NCI-H226 (cell line): ENCODE data around the gene CUL1.

Source experiments
- DNase-seq: peaks from one replicate; pipeline ENCODE4 v3.0.0-alpha.2; 2015

The CUL1 gene

DNA sequence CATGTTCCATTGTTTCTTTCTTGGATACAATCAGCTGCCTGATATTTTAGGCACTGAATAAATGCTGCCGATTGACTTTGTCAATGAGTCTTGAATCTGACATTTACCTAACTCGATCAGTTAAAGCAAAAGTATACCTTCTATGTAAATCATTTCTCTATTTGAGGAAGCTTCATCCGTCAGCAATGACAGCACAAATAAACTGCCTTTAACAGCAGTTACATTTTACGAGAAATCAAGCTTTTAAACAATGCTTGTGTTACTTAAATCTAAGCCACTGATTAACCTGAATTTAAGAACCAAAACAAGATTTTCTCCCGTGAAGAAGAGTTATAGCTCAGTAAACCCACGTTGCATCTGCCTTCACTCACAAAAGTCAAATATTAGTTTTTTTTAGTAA, 71.3 kb downstream of the CUL1 start:
- DNase-seq, result no peak

DNA sequence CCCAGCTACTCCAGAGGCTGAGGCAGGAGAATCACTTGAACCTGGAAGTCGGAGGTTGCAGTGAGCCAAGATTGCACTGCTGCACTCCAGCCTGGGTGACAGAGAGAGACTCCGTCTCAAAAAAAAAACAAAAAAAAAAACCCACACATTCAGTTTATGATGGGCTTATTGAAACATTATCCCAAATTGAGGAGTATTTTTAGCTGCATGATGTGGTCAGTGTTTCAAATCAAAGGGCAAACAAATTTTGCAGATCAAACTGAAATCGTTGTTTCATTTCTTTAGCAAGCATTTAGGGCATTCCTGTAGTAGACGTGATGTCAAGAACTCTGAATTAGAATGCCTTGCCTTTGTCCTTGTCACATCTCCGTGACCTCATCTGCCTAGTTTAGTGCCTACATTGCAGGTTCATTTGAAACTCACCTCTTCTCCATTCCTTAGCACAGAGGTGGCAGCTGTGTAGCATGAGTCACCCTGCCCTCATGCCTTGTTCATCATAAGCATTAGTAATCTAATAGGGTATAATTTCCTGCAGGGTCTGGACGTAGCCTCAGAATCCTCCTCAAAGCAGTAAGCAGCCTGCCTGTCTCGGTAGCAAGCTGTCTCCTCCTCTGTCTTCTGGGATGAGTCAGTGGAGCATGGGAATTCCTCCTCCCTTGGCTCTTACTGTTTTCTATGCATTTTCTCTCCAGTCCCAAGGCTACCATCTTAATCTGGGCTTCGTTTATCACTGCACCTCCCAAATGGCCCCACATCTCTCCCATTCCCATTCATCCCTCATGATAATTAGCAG, 73.8 kb downstream of the CUL1 start:
- DNase-seq, result peak; percentile 93

- no peak for DNase-seq
Measured at GRCh38 chr7:148773334-148773733, 74.6 kb downstream of the CUL1 start.

DNA sequence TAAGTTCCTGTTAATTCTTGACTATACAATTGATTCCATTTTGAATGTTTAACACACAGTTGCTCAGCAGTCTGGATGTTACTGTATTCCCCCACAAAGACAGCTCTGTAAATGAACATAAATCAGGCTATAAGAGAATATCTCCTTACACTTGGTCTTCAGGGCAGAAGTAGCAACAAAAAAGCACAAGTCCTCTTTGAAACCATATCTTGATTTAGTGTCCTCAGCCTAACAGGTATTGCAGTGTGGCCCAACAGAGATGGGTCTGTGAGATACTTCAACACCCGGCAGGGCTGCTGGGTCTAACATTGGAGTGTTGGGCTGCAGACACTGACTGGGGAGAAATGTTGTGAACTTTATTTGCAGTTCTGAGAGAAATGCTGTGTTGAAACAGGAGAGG, 75.8 kb downstream of the CUL1 start:
- DNase-seq, result no peak

DNA sequence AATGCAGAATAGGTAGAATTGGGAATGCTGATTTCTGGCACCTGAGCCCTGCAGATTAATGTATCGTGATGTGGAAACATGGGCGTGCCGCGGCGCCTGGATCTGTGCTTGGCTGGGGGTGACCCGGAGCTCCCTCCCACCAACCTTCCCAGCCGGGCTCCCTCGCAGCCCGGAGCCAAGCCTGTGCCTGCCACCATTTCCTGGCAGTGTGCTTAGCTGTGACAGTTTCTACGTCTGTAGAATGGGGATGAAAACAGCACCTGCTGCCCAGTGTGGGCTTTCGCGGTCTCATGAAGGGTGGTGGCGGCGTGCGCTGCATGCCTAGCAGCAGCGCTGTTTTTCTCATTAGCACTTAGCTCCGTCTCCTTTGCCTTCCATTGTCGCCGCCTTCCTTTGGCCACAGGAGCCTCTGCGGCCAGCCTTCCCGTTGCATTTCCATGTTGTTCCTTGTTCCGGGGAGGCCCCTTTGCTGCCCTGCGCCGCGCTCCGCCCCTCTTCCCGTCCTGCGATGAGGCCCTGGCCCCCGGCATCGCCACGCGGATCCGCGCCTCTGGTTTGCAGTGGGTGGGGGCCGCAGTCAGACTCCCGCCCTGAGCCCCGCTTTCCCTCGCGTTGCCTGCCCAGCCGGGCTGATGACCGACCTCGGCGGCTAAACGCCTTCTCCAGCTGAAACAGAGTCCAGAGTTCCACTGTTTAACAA, 84.2 kb downstream of the CUL1 start:
- DNase-seq, result no peak

DNA sequence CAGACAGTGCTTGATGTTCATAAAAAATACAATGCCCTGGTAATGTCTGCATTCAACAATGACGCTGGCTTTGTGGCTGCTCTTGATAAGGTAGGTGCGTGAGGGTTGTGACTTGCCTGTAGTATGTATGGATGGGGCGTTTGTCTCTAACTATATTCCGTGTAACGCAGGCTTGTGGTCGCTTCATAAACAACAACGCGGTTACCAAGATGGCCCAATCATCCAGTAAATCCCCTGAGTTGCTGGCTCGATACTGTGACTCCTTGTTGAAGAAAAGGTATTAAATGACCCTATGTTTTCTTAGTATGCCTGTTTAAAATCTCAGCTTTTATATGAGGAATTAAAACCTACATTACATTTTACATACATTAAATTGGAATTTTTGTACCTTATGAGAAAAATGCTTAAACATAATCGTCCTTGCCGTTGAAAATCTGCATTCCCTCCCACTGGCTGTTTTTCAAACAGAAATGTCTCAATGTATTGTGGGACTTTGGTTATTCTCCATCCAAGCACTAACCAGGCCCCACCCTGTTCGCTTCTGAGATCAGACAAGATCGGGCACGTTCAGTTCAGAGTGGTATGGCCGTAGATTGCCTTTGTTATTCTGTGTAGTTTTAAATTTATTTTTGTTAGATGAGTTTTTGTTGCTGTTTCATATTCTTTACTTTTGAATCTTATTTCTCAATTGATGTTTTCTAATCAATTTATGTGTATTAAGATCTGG, 85.3 kb downstream of the CUL1 start:
- DNase-seq, result no peak

DNA sequence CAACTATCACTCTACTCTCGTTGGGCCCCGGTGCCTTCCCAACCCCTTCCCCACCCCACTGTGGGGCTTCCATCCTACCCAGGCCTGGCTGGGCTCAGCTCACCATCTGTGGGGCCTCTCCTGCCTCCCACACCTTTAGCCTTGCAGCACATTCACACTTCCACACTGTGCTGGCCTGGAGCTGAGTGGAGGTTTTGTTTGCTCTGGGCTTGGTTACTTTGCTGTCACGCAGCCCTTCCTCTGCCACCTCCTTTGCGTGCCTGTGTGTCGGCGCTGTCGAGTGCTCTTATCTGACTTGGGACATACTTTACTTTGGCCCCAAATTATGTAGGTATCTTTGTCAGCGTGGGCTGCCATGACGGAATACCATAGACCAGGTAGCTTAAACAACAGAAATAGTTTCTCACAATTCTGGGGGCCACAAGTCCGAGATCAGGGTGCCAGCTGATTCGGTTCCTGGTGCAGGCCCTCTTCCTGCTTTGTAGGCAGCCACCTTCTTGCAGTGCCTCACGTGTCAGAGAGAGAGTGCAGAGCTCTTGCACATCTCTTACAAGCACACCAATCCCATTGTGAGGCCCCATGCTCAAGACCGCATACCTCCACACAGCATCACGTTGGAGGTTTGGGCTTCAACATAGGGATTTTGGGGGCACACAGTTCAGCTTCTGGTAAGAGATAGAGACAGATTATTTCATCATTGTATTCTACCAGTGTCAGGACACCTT, 89.0 kb downstream of the CUL1 start:
- DNase-seq, result no peak

- no peak for DNase-seq
Measured at GRCh38 chr7:148789220-148789619, 90.5 kb downstream of the CUL1 start.

GRCh38 chr7:148790131-148790726, 91.5 kb downstream of the CUL1 start:
- DNase-seq, result no peak

DNA sequence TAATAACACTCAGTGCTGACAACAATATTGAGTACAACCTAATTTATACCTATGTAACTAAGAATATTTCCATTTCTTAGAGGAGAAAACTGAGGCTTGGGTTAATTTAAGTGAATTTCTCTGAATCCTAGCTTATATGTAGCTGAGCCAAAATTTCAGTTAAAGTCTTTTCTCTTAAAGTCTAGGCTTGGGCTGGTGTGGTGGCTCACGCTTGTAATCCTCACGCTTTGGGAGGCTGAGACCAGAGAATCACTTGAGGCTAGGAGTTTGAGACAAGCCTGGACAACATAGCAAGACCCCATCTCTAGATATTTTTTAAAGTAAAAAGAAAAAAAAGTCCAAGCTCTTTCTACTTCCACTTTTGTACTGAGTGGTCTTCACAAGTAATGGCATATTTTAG, 92.1 kb downstream of the CUL1 start:
- no peak for DNase-seq

DNA sequence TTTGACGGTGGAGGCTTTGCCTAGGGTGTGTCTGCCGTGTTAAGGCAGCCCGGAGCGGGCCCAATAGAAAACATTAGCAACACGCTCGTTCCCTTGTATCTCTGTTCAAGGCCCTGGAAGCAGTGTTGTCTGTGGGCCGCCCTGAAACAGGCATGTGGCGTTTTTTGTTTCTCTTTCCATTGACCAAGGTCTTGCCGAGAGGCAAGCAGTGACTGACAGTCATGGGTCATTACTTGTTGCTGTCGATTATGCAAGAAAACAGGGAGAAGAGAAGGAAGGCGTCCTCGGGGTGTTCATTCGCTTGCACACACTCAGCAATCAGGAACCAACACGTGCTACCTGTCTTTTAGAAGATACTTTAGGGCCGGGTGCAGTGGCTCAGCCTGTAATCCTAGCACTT, 92.8 kb downstream of the CUL1 start:
- DNase-seq, result no peak

DNA sequence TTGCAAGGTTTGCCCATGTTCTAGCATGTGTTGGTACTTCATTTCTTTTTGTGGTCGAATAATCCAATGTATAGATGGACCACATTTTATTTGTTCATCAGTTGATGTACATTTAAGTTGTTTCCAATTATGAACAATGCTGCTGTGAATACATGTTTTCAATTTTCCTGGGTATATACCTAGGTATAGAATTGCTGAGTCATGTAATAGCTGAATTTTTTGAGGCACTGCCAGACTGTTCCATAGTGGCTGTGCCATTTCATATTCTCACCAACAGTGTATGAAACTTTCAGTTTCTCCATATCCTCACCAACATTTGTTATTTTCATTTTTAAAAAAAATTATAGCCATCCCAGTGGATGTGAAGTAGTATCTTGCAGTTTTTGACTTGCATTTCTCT, 94.9 kb downstream of the CUL1 start:
- no peak for DNase-seq

DNA sequence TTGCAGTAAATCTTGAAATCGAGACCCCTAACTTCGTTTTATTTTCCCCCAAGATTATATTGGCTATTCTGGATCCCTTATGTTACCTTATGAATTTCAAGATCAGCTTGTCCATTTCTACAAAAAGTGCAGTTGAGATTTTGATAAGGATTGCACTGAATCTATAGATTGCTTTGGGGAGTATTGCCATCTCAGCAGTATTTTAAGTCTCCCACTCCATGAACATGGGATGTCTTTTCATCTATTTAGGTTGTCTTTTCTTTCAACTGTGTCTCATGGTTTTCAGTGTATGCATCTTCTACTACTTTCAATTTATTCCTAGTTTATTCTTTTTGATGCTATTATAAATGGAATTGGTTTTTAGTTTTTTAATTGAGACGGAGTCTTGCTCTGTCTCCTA, 95.8 kb downstream of the CUL1 start:
- DNase-seq, result no peak

DNA sequence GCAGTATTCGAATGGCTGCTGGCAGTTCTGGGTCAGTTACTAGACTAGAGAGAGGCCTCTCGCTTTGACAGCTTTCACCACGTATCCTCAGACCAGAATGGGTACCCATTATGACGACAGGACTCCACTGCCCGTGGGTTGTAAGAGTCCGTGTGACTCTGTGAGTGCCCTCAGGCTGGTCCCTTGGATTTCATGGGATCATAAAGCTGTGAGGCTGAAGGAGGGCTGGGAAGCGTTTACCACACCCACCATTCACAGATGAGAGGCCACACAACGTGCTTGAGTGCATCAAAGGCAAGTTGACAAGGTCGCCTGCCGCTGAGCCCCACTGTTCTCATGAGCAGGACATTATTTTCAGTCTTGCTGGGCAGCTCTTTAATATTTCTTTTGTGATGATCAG, 98.1 kb downstream of the CUL1 start:
- DNase-seq, result no peak

DNA sequence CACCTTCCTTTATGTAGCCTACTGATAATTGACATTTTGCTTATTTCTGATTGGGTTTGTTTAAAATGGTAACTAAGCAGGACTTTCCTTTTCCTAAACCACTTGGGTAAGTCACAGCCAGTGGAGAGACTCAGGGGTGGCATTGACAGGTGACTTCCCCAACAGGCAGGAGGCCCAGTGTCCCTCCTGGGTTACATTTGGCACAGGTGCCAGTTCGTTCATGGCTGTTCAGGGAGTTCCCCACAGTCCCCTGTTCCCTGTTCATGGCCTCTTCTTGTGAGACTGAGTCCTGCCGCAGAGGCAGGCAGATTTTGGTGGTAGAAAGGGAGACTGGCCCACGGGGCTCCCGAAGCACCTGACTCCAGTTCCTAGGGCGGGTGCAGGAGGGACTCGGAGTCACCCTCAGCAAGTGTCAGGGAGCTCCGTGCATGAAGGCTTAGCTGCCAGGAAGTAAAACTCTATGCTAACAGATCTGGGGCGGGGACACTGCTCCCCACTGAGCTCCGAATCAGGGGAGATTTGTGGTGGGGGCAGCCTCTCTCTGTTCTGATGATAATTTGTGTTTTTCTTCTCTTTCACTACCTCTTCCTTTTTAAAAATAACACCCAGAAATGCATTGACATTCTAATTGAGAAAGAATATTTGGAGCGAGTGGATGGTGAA, 101.3 kb downstream of the CUL1 start:
- DNase-seq, result no peak

GRCh38 chr7:148800677-148801076, 102.0 kb downstream of the CUL1 start:
- DNase-seq, result no peak

DNA sequence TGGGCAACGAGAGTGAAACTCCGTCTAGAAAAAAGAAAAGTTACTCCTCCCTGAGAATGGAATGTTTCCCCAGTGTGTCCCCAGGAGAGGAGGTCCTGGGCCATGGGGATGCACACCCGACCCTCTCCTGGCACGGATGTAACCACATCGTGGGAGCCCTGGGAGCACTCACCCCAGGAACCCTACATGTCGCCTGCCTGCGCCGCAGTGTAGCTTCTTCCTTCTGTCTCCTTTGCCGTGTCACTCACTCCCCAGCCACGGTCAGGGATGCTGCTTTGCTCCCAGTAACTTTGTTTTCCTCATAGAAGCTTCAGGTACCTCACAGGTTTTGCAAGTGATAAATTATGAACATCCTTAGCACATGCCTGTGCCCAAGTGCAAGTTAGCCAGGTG, 103.4 kb downstream of the CUL1 start:
- DNase-seq, result no peak

GRCh38 chr7:148803094-148803493, 104.4 kb downstream of the CUL1 start:
- no peak for DNase-seq

DNA sequence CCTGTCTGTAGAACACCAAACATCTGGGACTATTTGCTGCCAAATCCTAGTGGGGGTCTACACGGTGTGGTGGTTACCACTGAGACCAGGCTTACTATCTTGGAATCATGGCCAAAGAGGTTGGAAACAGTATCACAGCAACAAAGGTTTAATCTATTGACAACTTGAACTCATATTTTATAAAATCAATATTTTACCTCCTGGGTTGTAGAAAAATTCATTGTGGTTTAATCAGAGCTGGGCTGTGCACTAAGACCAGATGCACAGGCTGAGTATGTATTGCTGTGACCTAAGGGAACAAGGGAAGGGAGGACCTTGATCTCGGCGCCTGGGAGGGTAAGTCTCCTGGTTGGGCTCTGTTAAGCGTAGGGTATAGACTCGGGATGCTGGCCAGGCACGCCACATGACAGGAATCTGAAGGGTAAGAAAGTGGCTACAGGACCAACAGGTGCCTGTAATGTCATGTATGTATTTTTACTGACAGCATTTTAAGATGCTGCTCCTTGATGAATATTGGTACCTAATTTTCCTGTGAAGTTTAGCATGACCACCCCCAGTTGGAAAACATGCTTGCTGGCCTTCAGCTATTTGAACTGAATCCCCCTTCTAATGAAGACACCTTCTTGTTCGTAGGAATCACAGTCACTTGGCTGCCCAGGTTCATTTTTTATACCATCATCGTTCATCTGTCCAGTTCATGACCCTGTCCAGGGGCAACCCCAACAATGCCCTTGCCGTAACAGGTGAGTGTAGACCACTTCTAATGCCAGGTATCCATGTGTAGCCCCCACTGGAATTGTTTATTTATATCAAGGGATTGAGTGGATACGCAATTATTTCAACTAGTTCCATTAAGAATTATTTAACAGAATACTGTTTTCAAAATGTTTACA, 105.9 kb downstream of the CUL1 start:
- no peak for DNase-seq

- DNase-seq, result no peak
Measured at GRCh38 chr7:148806187-148806586, 107.5 kb downstream of the CUL1 start.

DNA sequence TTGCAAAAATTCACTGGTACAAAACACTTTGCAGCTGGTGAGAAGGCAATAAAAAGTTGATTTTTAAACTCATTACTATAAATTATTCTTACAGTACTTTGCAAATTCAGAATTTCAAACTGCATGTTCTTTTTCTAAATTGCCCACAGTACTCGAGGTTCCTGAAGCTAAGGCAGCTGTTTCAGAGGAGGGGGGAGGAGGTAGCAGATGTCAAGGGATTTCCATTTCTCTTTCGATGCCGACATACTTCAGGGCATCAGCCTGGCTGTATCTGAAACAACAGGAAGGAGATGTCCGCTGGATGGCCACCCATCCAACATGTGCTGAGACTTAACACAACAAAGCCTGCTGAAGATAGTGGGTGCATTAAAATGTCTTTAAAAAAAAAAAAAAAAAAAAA, 108.7 kb downstream of the CUL1 start:
- DNase-seq, result no peak
